Activated CD4-positive, CD25-positive, alpha-beta regulatory T cell treated with anti-CD3 and anti-CD28 coated beads, Interleukin-2, amount 50 U/mL, for 72 hours (primary cell): ENCODE measurements around the gene NIPBL.
"Not testable (repeated sequence)": the region's sequence is repeated elsewhere in the genome, so short reads cannot be mapped to it uniquely, and the experiment has no call there.

Experiments used
- DNase-seq: peaks from one replicate; pipeline ENCODE4 v3.0.0; 2021

The NIPBL gene

GRCh38 chr5:36908544-36909260, 32.1 kb downstream of the NIPBL start:
- no peak for DNase-seq

- no peak for DNase-seq
Measured at GRCh38 chr5:36915653-36916052, 39.1 kb downstream of the NIPBL start.

- not testable (repeated sequence) for DNase-seq
Measured at GRCh38 chr5:36916614-36917013, 40.0 kb downstream of the NIPBL start.

DNA sequence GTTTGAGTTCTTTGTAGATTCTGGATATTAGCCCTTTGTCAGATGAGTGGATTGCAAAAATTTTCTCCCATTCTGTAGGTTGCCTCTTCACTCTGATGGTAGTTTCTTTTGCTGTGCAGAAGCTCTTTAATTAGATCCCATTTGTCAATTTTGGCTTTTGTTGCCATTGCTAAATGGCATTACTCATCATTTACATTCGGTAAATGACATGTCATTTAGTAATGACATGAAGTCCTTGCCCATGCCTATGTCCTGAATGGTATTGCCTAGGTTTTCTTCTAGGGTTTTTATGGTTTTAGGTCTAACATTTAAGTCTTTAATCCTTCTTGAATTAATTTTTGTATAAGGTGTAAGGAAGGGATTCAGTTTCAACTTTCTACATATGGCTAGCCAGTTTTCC, 40.8 kb downstream of the NIPBL start:
- not testable (repeated sequence) for DNase-seq

- no peak for DNase-seq
Measured at GRCh38 chr5:36919238-36919637, 42.7 kb downstream of the NIPBL start.

DNA sequence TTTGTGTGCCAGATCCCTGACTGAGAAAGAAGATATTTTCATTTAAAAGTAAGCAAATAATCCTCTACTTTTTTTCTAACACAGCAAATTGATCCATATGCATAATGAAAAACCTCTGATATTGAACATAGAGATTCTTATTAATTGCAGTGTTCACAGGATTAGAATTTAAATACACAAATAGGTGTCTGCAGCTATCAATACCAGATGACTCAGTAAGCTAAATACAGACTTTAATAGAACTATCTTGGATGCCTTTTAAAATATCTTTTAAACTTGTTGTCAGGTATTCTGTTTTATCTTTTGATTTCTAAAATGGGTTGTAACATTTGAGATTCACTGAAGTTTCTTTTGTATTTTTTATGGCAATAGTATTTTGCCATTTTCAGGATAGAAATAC, 43.1 kb downstream of the NIPBL start:
- DNase-seq = no peak

DNA sequence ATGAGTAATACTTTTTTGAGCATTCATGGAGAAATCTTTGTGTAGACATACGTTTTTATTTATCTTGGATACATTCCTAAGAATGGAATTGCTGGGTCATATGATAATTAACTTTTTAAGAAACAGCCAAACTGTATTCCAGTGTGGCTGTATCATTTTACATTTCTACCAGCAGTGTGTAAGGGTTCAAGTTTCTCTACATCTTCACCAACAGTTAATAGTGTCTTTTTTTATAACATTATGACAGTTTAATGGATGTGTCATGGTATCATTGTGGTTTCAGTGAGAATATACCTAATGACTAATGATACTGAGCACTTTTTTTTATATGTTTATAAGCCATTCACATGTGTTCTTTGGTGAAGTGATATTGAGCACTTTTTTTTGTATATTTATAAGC, 52.4 kb downstream of the NIPBL start:
- no peak for DNase-seq

DNA sequence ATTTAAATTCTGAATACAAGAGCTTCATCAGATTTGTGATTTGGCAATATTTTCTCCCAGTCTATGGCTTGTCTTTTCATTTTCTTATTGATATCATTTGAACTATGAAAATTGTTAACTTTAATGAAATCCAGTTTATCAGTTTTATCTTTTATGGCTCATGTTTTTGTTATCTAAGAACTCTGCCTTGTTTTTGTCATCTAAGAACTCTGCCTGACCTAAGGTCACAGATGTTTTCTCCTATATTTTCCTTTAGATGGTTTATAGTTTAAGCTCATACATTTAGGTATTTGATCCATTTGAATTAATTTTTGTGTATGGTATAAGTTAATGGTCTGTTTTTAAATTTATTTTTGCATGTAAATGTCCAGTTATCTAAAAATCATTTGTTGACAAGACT, 52.9 kb downstream of the NIPBL start:
- DNase-seq = no peak

- no peak for DNase-seq
Measured at GRCh38 chr5:36932056-36932455, 55.5 kb downstream of the NIPBL start.

GRCh38 chr5:36932699-36933098, 56.1 kb downstream of the NIPBL start:
- DNase-seq = no peak

DNA sequence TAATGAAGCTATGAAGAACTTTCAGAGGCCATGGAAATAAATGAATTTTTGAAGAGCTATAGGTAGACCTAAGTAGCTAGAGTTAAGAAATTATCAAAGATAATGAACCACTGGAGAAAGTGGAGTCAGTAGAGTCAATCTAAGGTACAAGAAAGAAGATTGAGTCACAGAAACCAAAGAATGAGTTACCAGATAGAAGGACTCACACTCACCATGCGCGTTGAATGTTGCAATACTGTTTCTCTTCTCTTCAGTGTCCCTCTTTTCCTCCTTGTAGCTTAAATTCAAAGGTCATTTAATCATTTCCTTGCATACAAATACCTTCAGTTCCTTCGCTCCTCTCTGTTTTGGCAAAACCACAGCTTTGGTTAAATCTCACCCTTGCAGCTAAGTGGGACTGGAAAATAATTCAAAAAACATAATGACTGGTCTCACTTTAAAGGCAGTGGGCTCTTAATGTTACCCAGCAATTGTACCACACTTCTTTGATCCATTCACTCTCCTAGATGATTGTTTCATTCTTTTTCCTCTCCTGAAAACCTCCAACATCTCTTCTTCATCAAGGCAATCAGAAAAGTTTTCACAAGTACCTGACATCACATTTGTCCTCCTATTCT, 58.3 kb downstream of the NIPBL start:
- DNase-seq = no peak

DNA sequence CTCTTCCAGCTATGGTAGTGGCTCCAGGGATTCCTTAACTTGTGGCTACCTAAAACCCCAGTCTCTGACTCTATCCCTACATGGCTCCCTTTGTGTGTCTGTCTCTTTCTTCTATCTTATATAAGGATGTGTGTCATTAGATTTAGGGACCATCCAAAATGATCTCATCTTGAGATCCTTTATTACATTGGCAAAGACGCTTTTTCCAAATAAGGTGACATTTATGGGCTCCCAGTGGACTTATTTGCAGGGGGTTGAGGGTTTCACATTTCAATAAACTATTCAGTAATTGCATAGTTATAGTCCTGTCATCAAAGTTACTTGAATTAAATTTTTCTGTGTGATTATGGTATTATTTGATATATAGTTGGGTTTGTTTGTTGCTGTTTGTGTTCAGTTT, 59.2 kb downstream of the NIPBL start:
- DNase-seq = no peak

- DNase-seq = no peak
Measured at GRCh38 chr5:36936309-36936708, 59.7 kb downstream of the NIPBL start.

DNA sequence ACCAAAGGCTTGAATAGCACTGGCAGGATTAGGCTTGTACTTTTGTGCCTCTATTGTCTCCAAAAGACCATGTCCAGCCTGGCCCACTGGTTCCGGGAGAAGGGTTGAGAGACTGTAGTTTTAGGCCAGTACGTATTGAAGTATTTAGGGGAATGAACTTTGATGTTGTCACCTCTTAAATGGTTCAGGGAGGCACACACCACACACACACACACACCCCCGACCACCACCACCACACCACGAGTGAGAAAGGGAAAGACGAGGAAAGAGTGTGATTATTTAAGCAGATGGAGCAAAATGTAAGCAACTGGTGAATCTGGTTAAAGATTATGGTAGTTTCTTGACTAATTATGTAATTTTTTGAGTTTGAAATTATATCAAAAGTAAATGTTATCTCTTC, 61.6 kb downstream of the NIPBL start:
- DNase-seq = no peak

DNA sequence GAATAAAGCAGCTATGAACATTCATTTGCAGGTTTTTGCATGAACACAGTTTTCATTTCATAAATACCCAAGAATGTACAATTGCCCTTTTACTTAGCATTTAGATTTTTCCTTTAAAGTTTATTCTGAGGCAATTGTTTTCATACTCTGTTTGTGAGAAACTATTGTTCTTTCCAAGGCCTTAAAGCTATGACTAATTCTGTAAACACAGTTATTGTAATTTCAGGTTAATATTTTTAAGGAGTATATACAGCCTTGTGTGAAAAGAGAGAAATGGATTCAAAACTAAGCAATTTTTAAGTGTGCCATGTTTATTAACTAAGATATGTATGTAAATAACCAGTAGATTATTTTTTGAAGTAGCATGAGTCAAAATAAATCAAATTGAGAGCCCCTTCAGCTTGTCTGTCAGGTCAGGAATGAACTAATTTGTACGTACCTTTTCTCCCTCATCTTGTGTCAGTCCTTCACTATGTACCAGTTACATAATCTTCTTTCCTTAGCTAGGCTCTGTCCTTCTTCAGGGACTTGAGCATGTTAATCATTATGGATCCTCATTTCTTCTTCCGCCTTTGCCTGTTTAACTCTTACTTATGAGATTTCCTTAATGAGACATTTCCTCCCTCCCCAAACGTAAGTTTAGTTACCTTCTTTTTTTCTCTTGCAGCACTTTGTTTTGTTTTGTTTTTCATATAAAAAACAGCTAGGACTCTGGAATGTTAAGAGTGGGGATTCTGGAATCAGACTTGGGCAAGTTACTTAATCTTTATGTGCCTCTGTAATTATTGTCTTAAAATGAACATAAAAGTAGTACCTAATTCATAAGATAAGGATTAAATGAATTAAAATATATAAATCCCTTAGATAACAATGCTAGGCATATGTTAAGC, 63.6 kb downstream of the NIPBL start:
- no peak for DNase-seq

GRCh38 chr5:36943584-36943983, 67.0 kb downstream of the NIPBL start:
- no peak for DNase-seq

GRCh38 chr5:36944024-36944423, 67.5 kb downstream of the NIPBL start:
- DNase-seq = no peak

DNA sequence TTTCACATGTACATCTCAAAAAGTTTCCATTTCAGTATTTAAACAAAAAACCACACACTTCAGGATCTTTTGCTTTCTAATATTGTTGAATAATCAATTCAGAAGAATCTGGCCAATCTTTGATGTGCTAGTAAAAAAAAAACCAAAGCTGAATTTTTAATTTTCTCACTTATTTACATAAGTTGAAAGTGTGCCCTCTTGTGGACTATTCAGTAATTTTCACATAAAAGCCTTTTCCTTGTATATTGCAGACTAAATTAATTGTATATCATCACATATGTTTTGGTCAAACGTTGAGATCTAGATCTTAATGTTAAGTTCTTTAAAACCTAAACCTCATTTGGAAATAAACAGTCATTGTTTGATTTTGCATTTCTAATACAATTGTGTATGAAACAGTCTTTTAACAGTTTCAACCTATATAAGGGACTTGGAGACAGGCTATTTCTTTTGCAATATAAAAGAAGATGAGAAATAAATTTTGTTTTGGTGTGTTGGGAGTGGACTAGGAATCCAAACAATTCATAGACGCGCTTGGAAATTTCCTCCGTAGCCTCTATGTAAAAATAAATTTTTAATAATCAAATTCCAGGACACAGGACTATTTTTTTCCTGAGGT, 68.1 kb downstream of the NIPBL start:
- DNase-seq = no peak

GRCh38 chr5:36945687-36946086, 69.1 kb downstream of the NIPBL start:
- no peak for DNase-seq

GRCh38 chr5:36946101-36946500, 69.5 kb downstream of the NIPBL start:
- DNase-seq = no peak

DNA sequence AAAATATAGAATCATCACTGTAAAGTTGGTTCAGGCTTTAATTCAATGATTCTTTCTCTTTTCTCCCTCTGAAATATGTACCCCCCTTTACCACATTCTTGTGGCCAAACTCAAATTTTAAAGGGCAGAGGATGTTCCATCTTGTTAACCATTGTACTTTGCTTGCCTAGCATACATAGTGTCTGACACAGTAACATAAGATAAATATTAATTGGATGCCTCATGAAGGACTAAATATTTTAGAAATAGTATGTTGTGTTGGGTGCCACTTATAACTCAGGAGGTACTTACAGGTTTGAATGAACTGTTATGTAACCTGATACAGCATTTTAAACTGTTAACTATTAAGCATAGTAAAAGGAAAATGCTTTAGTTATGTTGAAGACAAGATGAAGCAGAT, 71.5 kb downstream of the NIPBL start:
- no peak for DNase-seq

DNA sequence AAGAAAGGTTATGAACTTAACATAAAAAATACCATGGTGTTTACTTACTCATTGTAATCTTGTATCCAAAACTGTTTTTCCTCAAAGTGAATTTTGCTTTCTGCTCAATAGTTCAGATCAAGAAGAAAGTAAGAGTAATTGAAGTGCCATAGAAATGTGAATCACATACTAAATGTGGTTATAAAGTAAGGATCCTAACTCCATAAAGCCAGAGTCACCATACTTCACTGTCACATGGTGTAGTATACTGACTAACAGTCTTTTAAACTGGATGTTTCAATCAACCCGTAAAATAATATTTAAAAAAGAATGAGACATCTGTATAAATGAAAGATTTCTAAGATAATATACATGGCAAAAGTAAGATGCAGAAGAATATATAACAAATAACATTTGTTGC, 72.1 kb downstream of the NIPBL start:
- no peak for DNase-seq

- DNase-seq = no peak
Measured at GRCh38 chr5:36949593-36949992, 73.0 kb downstream of the NIPBL start.
